GM12875 (cell line): Measurements from ENCODE around the gene MT4.

ENCODE experiments used
- H3K4me3 ChIP-seq: one replicate; pipeline ENCODE4 v1.5.1; 2011; ENCODE audit warnings: low read depth, low read length, control low read depth
- CTCF ChIP-seq: IDR thresholded peaks from 2 replicates; pipeline ENCODE4 v1.5.1; 2011; ENCODE audit warnings: low read depth, mild to moderate bottlenecking, control low read depth, inconsistent platforms, low read length, moderate library complexity, borderline replicate concordance; ENCODE audit not compliant: insufficient read depth

MT4 gene

GRCh38 chr16:56525236-56525635 lies 39.6 kb upstream of the MT4 start:
- TF ChIP-seq CTCF = no peak
- H3K4me3 ChIP-seq = no peak overlapping the region

- TF ChIP-seq CTCF = no peak
- H3K4me3 ChIP-seq = no peak overlapping the region
These were observed 34.0 kb upstream of the MT4 start for GRCh38 chr16:56530872-56531271.

GRCh38 chr16:56532714-56533113 lies 32.2 kb upstream of the MT4 start:
- no peak overlapping the region for H3K4me3 ChIP-seq
- no peak for TF ChIP-seq CTCF

- no peak overlapping the region for H3K4me3 ChIP-seq
- TF ChIP-seq CTCF = no peak
These were observed 30.0 kb upstream of the MT4 start for GRCh38 chr16:56534847-56535383.

GRCh38 chr16:56538331-56538730 lies 26.5 kb upstream of the MT4 start:
- no peak overlapping the region for H3K4me3 ChIP-seq
- TF ChIP-seq CTCF = no peak

- no peak for TF ChIP-seq CTCF
- no peak overlapping the region for H3K4me3 ChIP-seq
These were observed 25.2 kb upstream of the MT4 start for GRCh38 chr16:56539656-56540055.

GRCh38 chr16:56542039-56542438 lies 22.8 kb upstream of the MT4 start:
- no peak for TF ChIP-seq CTCF
- no peak overlapping the region for H3K4me3 ChIP-seq
